Neural progenitor cell (in vitro differentiated cells): ENCODE data around the gene SLC5A2.

Experiments
- EZH2 ChIP-seq: fragments of 200-600 bp; sonication (generic); IDR thresholded peaks from 2 replicates; pipeline ENCODE4 v1.6.1; 2017; ENCODE audit warnings: antibody characterized with exemption, mild to moderate bottlenecking, moderate library complexity
- TF ChIP-seq, protein P1 (sequence below): fragments of 200-600 bp; sonication (generic); IDR thresholded peaks from 2 replicates; pipeline ENCODE4 v1.5.1; 2017; ENCODE audit warnings: antibody characterized with exemption, mild to moderate bottlenecking

DNA sequence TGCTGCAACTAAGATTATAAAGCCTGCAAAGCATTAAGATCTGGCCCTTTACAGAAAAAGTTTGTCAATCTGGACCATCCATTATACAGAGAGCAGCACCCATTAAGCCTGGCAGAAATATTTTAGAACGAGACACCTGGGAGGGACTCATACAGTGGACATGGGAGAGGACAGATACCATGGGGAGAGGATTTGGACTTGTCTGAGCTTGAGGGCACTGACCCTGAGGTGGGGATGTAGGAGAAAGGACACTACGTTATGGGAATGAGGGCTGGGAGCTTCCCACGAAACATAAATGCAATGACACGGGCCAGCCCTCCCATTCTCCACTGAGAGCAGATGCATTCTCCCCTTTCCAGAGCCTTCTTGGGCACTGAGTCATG lies 19.0 kb downstream of the SLC5A2 start:
- TF ChIP-seq, protein P1, sequence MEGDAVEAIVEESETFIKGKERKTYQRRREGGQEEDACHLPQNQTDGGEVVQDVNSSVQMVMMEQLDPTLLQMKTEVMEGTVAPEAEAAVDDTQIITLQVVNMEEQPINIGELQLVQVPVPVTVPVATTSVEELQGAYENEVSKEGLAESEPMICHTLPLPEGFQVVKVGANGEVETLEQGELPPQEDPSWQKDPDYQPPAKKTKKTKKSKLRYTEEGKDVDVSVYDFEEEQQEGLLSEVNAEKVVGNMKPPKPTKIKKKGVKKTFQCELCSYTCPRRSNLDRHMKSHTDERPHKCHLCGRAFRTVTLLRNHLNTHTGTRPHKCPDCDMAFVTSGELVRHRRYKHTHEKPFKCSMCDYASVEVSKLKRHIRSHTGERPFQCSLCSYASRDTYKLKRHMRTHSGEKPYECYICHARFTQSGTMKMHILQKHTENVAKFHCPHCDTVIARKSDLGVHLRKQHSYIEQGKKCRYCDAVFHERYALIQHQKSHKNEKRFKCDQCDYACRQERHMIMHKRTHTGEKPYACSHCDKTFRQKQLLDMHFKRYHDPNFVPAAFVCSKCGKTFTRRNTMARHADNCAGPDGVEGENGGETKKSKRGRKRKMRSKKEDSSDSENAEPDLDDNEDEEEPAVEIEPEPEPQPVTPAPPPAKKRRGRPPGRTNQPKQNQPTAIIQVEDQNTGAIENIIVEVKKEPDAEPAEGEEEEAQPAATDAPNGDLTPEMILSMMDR = no peak
- no peak for TF ChIP-seq EZH2
